Heart left ventricle (tissue), 16 donors: ENCODE measurements around the gene C11orf68. TPM values are rescaled to one million over a fixed set of nuclear protein-coding genes. Genes with fewer than 3 reads are reported as not detected.

ENCODE experiments used
- ATAC-seq, 4 donors: fragments of 200-7000 bp; cut with Tn5 transposase; one replicate each; pipeline ENCODE4 v1.9.1; 2020 to 2022; ENCODE audit warnings: moderate library complexity in 4 of 4, mild to moderate bottlenecking in 3 of 4, moderate number of reproducible peaks in 1 of 4
- DNase-seq, 5 donors: peaks; one replicate each; pipeline ENCODE4 v3.0.0-alpha.2; 2020
- H3K27ac ChIP-seq, 12 donors: fragments of 200-600 bp; sonication (generic) in 4 of 12; one replicate each; pipeline versions ENCODE4 v1.5.0 to v1.8.0; 2016 to 2022; ENCODE audit warnings: mild to moderate bottlenecking in 2 of 12
- H3K27me3 ChIP-seq, 9 donors: fragments of 200-600 bp; sonication (generic) in 2 of 9; one replicate each; pipeline versions ENCODE4 v1.5.1 to v1.8.0; 2016 to 2022; ENCODE audit warnings: mild to moderate bottlenecking in 3 of 9
- H3K36me3 ChIP-seq, 9 donors: fragments of 200-600 bp; sonication (generic) in 2 of 9; one replicate each; pipeline versions ENCODE4 v1.5.0 to v1.8.0; 2018 to 2022; ENCODE audit warnings: mild to moderate bottlenecking in 2 of 9
- H3K4me1 ChIP-seq, 12 donors: fragments of 200-600 bp; sonication (generic) in 4 of 12; one replicate each; pipeline versions ENCODE4 v1.5.0 to v1.8.0; 2016 to 2022; ENCODE audit warnings: mild to moderate bottlenecking in 3 of 12
- H3K4me3 ChIP-seq, 12 donors: fragments of 200-600 bp; sonication (generic) in 4 of 12; one replicate each; pipeline versions ENCODE4 v1.5.0 to v1.8.0; 2017 to 2022; ENCODE audit warnings: mild to moderate bottlenecking in 9 of 12, moderate library complexity in 4 of 12
- H3K9me3 ChIP-seq, 12 donors: fragments of 200-600 bp; sonication (generic) in 4 of 12; one replicate each; pipeline versions ENCODE4 v1.5.0 to v1.8.0; 2016 to 2022; ENCODE audit warnings: mild to moderate bottlenecking in 1 of 12
- CTCF ChIP-seq, 12 donors: fragments of 200-600 bp; sonication (generic) in 4 of 12; IDR thresholded peaks; one replicate each; pipeline versions ENCODE4 v1.5.0 to v1.8.0; 2018 to 2022; ENCODE audit warnings: antibody characterized with exemption in 12 of 12, mild to moderate bottlenecking in 5 of 12
- POLR2A ChIP-seq, 2 donors: fragments of 450-650 bp; IDR thresholded peaks; one replicate each; pipeline ENCODE4 v1.6.1; 2017; ENCODE audit warnings: antibody characterized with exemption in 2 of 2, mild to moderate bottlenecking in 2 of 2, moderate library complexity in 2 of 2
- WGBS, 4 donors: extraction: QIAGEN DNeasy Blood & Tissue Kit in 2 of 4; methylation state at CpG; one replicate each; pipeline versions ENCODE4 v1.1.5 to v1.1.7; 2013 to 2018; 5-methylcytosine and 5-hydroxymethylcytosine counted together
- intact Hi-C, 10 donors: fragments of 100-400 bp; cut with DNase I; formaldehyde crosslinking; loops; one replicate each; pipeline versions ENCODE4 v1.11.1 to v1.14.2; 2022
- polyA plus RNA-seq, 2 donors: library from polyadenylated mRNA; stranded (reverse); fragments of 200-250 nt; gene quantifications; one replicate each; pipeline ENCODE4 v1.2.3, GENCODE V29; 2013
- total RNA-seq, 9 donors: library from RNA; depleted of rRNA in 2 of 9; stranded (reverse); fragments of >200 nt in 2 of 9; fragmentation: NEBNext Ultra II Directional in 3 of 9; extraction: Animal tissue kit (Norgen Biotek cat#: 25700) in 3 of 9; gene quantifications; one replicate each; pipeline versions ENCODE4 v1.1.0 to v1.2.4, GENCODE V29; 2016 to 2023
- donor health status: ischemic (EF 13 %, LVEDD 7.1; RV severe dilation, severe dysfunction).
- donor health status: healthy with polysubstance abuse.
- donor health status: DM: no; HTN: yes; CAD: no.
- donor health status: DM: no; HTN: no; CAD: no.
- donor health status: ischemic (EF 25% LVEDD 6.9; RV normal size, moderate dysfunction).
- donor health status: ischemic (EF 25% LVEDD 5.7; RV mildly dilated, moderate dysfunction).
- donor health status: healthy.
- donor health status: DM: yes; HTN: yes; CAD: no.
- donor health status: ischemic (EF 35%, LVEDD 5.7; RV mildly dilated, moderate dysfunction).
- donor health status: nonischemic (EF 11% LVEDD 7.7; RV severe dilation, severe dysfunction).
- donor health status: DM: yes; HTN: yes; CAD: no.
- donor health status: PGD.
- donor health status: ischemic (EF 29% LVEDD 5.4; RV normal size, mild dysfunction).
- donor health status: nonischemic (EF 23%, LVEDD 6.1; RV moderate dilation, normal function).

C11orf68 gene
- total and polyA plus RNA-seq, 11 donors, result 17.0 to 49.0 (median 39.5) TPM

- Histone ChIP-seq H3K4me3 (no peak overlapping the region), H3K27ac (no peak overlapping the region), H3K27me3 (peaks cover 0 to 14% (median 0%) of the 10 kb centered on the region in 9 donors), H3K4me1 (peaks cover 0 to 19% (median 0%) of the 10 kb centered on the region in 12 donors), H3K36me3 (no peaks in the 10 kb centered on the region), H3K9me3 (no peaks in the 10 kb centered on the region)
- intact Hi-C loops, result no loop called here
- WGBS, 4 donors, result 82 to 86% (median 84%) methylated on average over 7 to 8 of the region's 8 CpGs
- DNase-seq, result no peak
- ATAC-seq, result no peak
- no peak for TF ChIP-seq POLR2A (IDR thresholded peaks at IDR 0.05)
- TF ChIP-seq CTCF (IDR thresholded peaks at IDR 0.05), result no peak
Measured at GRCh38 chr11:65944767-65945166, 25.9 kb upstream of the C11orf68 start.

- no peak for ATAC-seq
- intact Hi-C loops, result no loop called here
- H3K36me3 ChIP-seq, result no peaks in the 10 kb centered on the region
- peaks cover 0 to 14% (median 0%) of the 10 kb centered on the region in 9 donors for H3K27me3 ChIP-seq
- H3K9me3 ChIP-seq, result no peaks in the 10 kb centered on the region
- DNase-seq, result no peak
- peaks cover 0 to 19% (median 0%) of the 10 kb centered on the region in 12 donors for H3K4me1 ChIP-seq
- TF ChIP-seq CTCF (IDR thresholded peaks at IDR 0.05) (no peak), POLR2A (IDR thresholded peaks at IDR 0.05) (no peak)
- WGBS, 4 donors, result 88 to 93% (median 91%) methylated on average over 8 of the region's 8 CpGs
- H3K4me3 ChIP-seq, result no peak overlapping the region
- no peak overlapping the region for H3K27ac ChIP-seq
Measured at GRCh38 chr11:65944191-65944590, 25.3 kb upstream of the C11orf68 start.

- Histone ChIP-seq H3K36me3 (no peaks in the 10 kb centered on the region), H3K27ac (peak overlapping the region in 1 of 12 donors; percentile 78), H3K27me3 (peaks cover 0 to 17% (median 0%) of the 10 kb centered on the region in 9 donors), H3K4me1 (peaks cover 0 to 19% (median 0%) of the 10 kb centered on the region in 12 donors), H3K9me3 (no peaks in the 10 kb centered on the region), H3K4me3 (no peak overlapping the region)
- ATAC-seq, result no peak
- TF ChIP-seq POLR2A (IDR thresholded peaks at IDR 0.05), result no peak
- no peak for TF ChIP-seq CTCF (IDR thresholded peaks at IDR 0.05)
- 81 to 92% (median 87%) methylated on average over 7 of the region's 7 CpGs for WGBS, 4 donors
- intact Hi-C loops, result no loop called here
- DNase-seq, result no peak
Measured at GRCh38 chr11:65942531-65942930, 23.7 kb upstream of the C11orf68 start.

- peak overlapping the region in 1 of 12 donors; percentile 23 for H3K4me3 ChIP-seq
- TF ChIP-seq CTCF (IDR thresholded peaks at IDR 0.05) (no peak), POLR2A (IDR thresholded peaks at IDR 0.05) (no peak)
- H3K9me3 ChIP-seq, result no peaks in the 10 kb centered on the region
- H3K36me3 ChIP-seq, result no peaks in the 10 kb centered on the region
- peaks cover 0 to 20% (median 0%) of the 10 kb centered on the region in 9 donors for H3K27me3 ChIP-seq
- H3K27ac ChIP-seq, result peak overlapping the region in 1 of 12 donors; percentile 78
- intact Hi-C loops, result no loop called here
- 68 to 75% (median 69%) methylated on average over 9 of the region's 9 CpGs for WGBS, 4 donors
- ATAC-seq, result no peak
- H3K4me1 ChIP-seq, result peaks cover 0 to 19% (median 0%) of the 10 kb centered on the region in 12 donors
- DNase-seq, result no peak
Measured at GRCh38 chr11:65941720-65942310, 23.0 kb upstream of the C11orf68 start.
